MM.1S (cell line): Measurements from ENCODE around the gene SMARCD3.

Experiments
- DNase-seq: peaks from one replicate; pipeline ENCODE4 v3.0.0-alpha.2; 2015
- H2AFZ ChIP-seq: fragments of 300-600 bp; sonication (generic); 2 replicates; pipeline ENCODE4 v1.6.0; 2016; ENCODE audit warnings: antibody characterized with exemption, low read length
- H3F3A ChIP-seq: fragments of 300-600 bp; sonication (generic); 2 replicates; pipeline ENCODE4 v1.6.1; 2016; ENCODE audit warnings: mild to moderate bottlenecking, antibody characterized with exemption, low read length, moderate library complexity, mixed read lengths; ENCODE audit not compliant: insufficient read depth
- H3K27ac ChIP-seq: fragments of 300-600 bp; sonication (generic); 2 replicates; pipeline ENCODE4 v1.5.1; 2016; ENCODE audit warnings: mild to moderate bottlenecking, low read length
- H3K27me3 ChIP-seq: fragments of 300-600 bp; sonication (generic); replicated peaks from 2 replicates; pipeline ENCODE4 v1.6.0; 2016; ENCODE audit warnings: low read length; ENCODE audit not compliant: insufficient read depth
- H3K36me3 ChIP-seq: fragments of 300-600 bp; sonication (generic); replicated peaks from 2 replicates; pipeline ENCODE4 v1.6.1; 2016; ENCODE audit warnings: mild to moderate bottlenecking, low read length, mixed read lengths; ENCODE audit not compliant: insufficient read depth
- H3K4me1 ChIP-seq: fragments of 300-600 bp; sonication (generic); 2 replicates; pipeline ENCODE4 v1.6.1; 2016; ENCODE audit warnings: low read length, mixed read lengths
- H3K4me2 ChIP-seq: fragments of 300-600 bp; sonication (generic); 2 replicates; pipeline ENCODE4 v1.6.0; 2016; ENCODE audit warnings: low read depth, low read length
- H3K4me3 ChIP-seq: fragments of 300-600 bp; sonication (generic); 2 replicates; pipeline ENCODE4 v1.5.1; 2016; ENCODE audit warnings: low read length, mixed read lengths
- H3K79me2 ChIP-seq: fragments of 300-600 bp; sonication (generic); 2 replicates; pipeline ENCODE4 v1.6.1; 2016; ENCODE audit warnings: mixed run types, low read length, mixed read lengths
- H3K9ac ChIP-seq: fragments of 300-600 bp; sonication (generic); 2 replicates; pipeline ENCODE4 v1.6.1; 2016; ENCODE audit warnings: low read length, mixed read lengths
- H3K9me2 ChIP-seq: fragments of 300-600 bp; sonication (generic); replicated peaks from 2 replicates; pipeline ENCODE4 v1.6.1; 2016; ENCODE audit warnings: mild to moderate bottlenecking, low read length, mixed read lengths; ENCODE audit not compliant: insufficient read depth
- H3K9me3 ChIP-seq: fragments of 300-600 bp; sonication (generic); replicated peaks from 2 replicates; pipeline ENCODE4 v1.6.1; 2016; ENCODE audit warnings: mild to moderate bottlenecking, low read length, mixed read lengths; ENCODE audit not compliant: insufficient read depth
- H4K20me1 ChIP-seq: fragments of 300-600 bp; sonication (generic); 2 replicates; pipeline ENCODE4 v1.6.1; 2016; ENCODE audit warnings: mild to moderate bottlenecking, low read length, moderate library complexity, mixed read lengths; ENCODE audit not compliant: insufficient read depth
- CTCF ChIP-seq: fragments of 300-600 bp; sonication (generic); IDR thresholded peaks from 2 replicates; pipeline ENCODE4 v1.5.1; 2016; ENCODE audit warnings: antibody characterized with exemption, low read length, mixed read lengths
- EZH2 ChIP-seq: fragments of 300-600 bp; sonication (generic); optimal IDR thresholded peaks from 2 replicates; pipeline ENCODE3; 2017; ENCODE audit warnings: low read depth, mild to moderate bottlenecking, antibody characterized with exemption, low read length, mixed read lengths
- EZH2phosphoT487 ChIP-seq: fragments of 300-600 bp; sonication (generic); IDR thresholded peaks from 2 replicates; pipeline ENCODE4 v1.6.1; 2018; ENCODE audit warnings: antibody characterized with exemption, low read length

The SMARCD3 gene

DNA sequence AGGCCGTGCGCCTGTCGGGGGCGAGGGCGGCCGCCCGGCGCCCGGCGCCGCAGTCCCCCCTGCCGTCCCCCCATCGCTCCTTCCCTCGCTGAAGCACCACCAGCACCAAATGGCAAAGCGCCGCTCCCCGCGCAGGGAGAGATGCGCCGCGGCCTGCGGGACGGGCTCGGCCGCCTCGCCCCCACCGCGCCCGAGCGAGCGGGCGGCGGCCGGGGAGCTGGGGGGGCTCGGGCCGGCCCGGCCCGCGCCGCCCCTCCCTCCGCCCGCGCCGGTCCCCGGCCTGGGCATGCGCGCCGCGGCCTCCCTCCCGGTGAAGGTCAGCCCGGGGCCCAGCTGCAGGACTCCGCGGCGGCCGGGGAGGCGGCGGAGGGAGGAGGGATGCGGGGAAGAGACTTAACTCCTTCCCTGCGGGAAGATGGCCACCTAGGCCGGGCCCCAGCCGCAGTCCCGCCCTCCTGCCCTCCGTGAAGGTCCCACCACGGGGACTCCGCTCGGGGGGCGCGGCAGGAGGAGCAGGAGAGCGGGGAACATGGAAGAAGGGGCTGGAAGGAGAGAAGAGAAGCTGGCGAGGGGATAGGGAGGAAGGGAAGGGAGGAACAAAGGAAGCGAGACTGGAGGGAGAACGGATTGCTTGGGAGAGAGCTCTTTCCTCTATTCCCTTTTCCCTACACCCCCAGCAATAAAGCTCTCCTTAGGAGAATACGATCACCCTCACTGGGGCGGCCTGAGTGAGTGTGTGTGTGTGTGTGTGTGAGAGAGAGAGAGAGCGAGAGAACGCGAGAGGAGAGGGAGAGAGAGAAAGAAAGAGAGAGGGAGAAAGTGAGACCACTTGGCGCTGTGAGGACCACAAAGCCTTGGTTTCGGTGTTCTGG lies 3.4 kb upstream of the SMARCD3 start:
- no peaks in the 10 kb centered on the region for H4K20me1 ChIP-seq
- no peaks in the 10 kb centered on the region for H3K9me3 ChIP-seq
- no peak overlapping the region for H3K27ac ChIP-seq
- H3K36me3 ChIP-seq, result no peaks in the 10 kb centered on the region
- no peaks in the 10 kb centered on the region for H3K79me2 ChIP-seq
- H3F3A ChIP-seq, result no peaks in the 10 kb centered on the region
- peak overlapping the region; percentile 89 for H3K4me2 ChIP-seq
- TF ChIP-seq EZH2phosphoT487, result no peak
- no peak for TF ChIP-seq CTCF
- peak; percentile 48 for TF ChIP-seq EZH2
- no peak overlapping the region for H3K9ac ChIP-seq
- peak overlapping the region; percentile 52; the same call in 1 of the 2 replicates for H3K4me3 ChIP-seq
- peaks cover 4% of the 10 kb centered on the region; the same call in 1 of the 2 replicates for H3K4me1 ChIP-seq
- no peak for DNase-seq
- peak overlapping the region; percentile 50; the same call in 1 of the 2 replicates for H2AFZ ChIP-seq
- H3K27me3 ChIP-seq, result peaks cover 91% of the 10 kb centered on the region
- no peaks in the 10 kb centered on the region for H3K9me2 ChIP-seq

DNA sequence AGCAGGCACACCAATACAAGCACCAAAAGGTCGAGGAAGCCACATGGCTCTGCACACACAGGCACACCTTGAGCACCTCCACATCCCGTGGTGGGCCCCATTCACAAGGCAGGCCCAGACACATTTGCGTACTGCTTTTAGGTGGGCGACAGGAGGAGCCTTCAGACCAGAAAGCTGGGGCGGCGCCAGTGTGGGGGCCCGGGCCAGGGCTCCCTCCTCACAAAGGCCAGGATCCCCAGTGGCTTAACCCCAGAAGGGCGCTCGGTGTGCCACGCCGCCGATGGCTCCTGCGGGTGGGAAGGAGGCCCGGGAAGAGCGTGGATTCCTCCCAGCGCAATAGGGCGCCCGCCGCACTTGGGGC lies 2.8 kb upstream of the SMARCD3 start:
- no peak overlapping the region for H3K27ac ChIP-seq
- H2AFZ ChIP-seq, result no peak overlapping the region
- peak overlapping the region; percentile 65; the same call in 1 of the 2 replicates for H3K4me2 ChIP-seq
- H3K79me2 ChIP-seq, result no peaks in the 10 kb centered on the region
- no peaks in the 10 kb centered on the region for H3K9me3 ChIP-seq
- H3K9ac ChIP-seq, result no peak overlapping the region
- no peaks in the 10 kb centered on the region for H4K20me1 ChIP-seq
- H3K36me3 ChIP-seq, result no peaks in the 10 kb centered on the region
- TF ChIP-seq EZH2, result peak; percentile 72
- no peak for TF ChIP-seq CTCF
- TF ChIP-seq EZH2phosphoT487, result no peak
- H3F3A ChIP-seq, result no peaks in the 10 kb centered on the region
- H3K4me3 ChIP-seq, result no peak overlapping the region; the same call in 1 of the 2 replicates
- H3K27me3 ChIP-seq, result peaks cover 91% of the 10 kb centered on the region
- no peak for DNase-seq
- H3K4me1 ChIP-seq, result peaks cover 4% of the 10 kb centered on the region; the same call in 1 of the 2 replicates
- H3K9me2 ChIP-seq, result no peaks in the 10 kb centered on the region

DNA sequence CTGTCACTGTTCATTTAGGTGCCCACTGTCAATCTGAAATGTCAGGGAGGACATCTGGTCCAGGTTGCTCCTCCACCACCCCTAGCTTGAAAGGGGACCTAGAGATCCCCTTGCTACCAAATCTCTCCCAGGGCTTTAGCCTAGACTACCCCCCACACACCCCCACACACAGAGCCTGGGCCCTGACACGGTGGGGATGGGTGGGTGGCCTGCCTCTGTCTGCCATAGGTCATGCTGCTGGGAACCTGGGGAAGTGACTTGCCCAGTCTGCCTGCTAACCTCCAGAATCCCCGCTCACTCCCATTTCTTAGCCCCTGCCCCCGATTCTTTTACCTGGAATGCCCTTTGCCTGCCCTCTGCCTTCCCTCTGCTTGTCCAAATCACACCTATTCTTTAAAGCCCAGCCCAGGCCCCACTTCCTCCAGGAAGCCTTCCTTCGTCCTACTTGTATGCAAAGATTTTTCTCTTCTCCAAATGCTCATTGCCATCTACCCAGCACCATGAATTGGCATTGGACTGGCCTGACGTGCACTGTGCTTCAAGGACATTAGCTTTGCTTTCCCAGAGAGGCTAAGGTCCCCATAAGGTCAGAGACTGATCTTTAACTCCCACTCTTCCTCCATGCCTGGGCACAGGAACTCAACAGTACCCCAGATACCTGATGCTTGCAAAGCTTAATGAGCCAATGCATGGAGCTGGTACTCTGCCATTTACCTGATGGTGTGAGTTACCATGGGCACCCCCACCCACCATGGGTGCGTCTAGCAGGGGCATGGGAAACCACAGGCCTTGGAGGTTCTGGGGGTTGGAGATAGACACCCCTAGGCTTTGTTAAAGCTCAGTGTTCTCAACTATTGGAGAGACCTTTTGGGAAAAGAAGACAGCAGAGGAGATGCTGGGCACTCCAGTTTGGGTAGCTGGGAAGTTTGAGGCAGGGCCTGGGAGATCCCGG lies 2.0 kb upstream of the SMARCD3 start:
- Histone ChIP-seq H3K27me3 (peaks cover 92% of the 10 kb centered on the region), H4K20me1 (peaks cover 5% of the 10 kb centered on the region; the same call in 1 of the 2 replicates), H3K9ac (no peak overlapping the region), H3K9me3 (no peaks in the 10 kb centered on the region), H3K36me3 (no peaks in the 10 kb centered on the region), H3K79me2 (no peaks in the 10 kb centered on the region), H2AFZ (no peak overlapping the region), H3F3A (no peaks in the 10 kb centered on the region), H3K4me2 (no peak overlapping the region), H3K4me3 (no peak overlapping the region), H3K4me1 (peaks cover 4% of the 10 kb centered on the region; the same call in 1 of the 2 replicates), H3K9me2 (no peaks in the 10 kb centered on the region), H3K27ac (no peak overlapping the region)
- no peak for TF ChIP-seq EZH2
- no peak for TF ChIP-seq CTCF
- no peak for TF ChIP-seq EZH2phosphoT487
- DNase-seq, result no peak
